Measurements from ENCODE around the gene RBM44.
"Not testable (repeated sequence)": the region's sequence is repeated elsewhere in the genome, so short reads cannot be mapped to it uniquely, and the experiment has no call there.

Gene RBM44, protein sequence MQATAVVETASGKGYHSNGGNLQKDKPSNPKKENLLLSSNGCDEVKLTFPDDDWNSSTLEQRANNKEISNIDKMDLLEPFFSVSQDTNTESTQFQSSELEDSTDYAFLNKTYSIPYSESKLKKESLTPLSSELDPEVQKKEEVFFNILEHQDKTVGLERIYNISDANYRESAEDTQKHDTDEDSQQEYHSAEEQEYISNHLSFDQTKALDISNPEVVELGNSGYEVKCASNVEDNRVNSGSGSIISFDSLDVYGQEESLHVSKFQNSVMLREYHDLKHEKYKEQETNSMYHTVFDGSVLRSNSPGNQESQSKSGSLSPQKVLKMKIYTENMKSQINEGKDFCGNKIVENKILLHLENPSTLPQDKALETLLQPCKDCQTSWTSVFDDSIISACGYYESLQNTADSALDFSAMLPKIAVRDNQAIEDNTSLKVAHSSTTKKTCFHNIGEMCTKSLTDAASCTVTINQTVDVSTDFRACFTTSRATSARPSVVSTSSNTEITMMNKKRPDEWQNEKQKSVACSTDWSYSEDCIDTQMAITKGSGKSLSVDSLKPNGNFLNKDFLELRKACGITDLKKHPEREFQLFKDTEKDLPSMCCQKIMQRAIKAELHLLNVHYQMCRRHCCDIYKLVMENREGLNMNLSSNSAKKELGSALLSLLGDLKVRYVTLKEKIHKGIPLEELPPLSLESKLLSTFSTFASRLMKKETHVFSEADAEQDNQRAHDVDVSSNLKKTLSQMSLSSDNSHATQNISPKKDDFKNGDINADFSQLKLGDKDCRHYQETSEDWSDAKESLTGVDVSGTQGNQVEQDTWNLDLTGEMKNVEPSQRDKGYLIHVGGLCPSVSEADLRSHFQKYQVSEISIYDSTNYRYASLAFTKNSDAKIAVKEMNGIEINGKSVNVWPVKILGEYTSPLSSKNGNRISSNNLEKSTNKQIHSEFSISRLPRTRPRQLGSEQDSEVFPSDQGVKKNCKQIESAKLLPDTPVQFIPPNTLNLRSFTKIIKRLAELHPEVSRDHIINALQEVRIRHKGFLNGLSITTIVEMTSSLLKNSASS

DNA sequence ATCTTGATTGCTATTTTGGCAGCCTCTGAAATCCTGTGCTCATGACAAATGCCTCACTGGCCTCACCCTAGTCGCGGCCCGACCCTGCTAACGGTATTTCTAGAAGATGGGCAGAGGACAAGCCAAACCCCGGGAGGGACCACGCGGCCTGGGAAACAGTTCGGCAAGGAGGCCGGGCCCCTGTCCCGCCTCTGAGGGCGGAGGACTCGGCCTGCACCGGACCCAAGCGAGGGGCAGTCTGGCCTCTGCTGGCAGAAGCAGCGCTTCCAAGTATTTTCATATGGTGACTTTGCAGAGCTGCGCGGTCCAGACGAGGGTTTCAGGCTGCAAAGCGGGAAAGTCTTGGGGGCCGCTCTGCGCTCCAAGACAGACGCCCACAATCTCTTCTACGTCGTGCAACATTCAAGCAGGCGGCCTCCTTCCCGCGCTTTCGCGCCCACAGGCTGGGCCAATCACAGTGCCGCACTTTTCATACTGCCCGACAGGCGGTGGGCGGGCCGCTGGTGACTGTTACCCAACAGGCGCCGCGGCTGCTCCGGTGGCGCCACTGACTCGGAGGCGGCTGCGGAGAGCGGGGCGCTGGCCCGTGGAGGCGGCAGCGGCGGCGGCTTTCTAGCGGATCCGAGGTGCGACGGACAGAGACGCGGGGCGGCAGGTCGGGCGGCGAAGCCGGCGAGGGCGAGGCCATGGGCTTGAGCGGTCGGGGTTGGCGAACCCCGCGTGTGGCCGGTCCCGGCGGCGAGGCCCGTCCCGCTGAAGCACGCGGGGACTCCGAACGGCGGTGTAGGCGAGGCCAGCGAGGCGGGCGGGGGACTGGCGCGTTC is at the start of gene RBM44:
Gene RBM44, plus strand, starts transcription at position 544 of the 824 bp plus-strand sequence. CDS start 14,831 bp downstream, outside the sequence.
- Histone ChIP-seq H3K27ac (ENCODE audit: low read depth, low read length) (no peak within 1 kb of the TSS), H3K9me3 (ENCODE audit: control insufficient read depth, insufficient read depth, low read length) (no peaks in the 10 kb centered on the region), H3K9ac (ENCODE audit: low read depth, low read length) (no peak within 1 kb of the TSS), H3K4me3 (ENCODE audit: low read depth, low read length) (no peak within 1 kb of the TSS), H3K4me1 (ENCODE audit: control insufficient read depth, insufficient read depth, low read length) (no peaks in the 10 kb centered on the region), H3K27me3 (ENCODE audit: control insufficient read depth, insufficient read depth, low read length) (no peaks in the 10 kb centered on the region), H3K36me3 (ENCODE audit: control insufficient read depth, insufficient read depth, low read length) (no peaks in the 10 kb centered on the region)

- Histone ChIP-seq H3K27ac (ENCODE audit: low read depth, low read length) (no peak overlapping the region), H3K4me1 (ENCODE audit: control insufficient read depth, insufficient read depth, low read length) (peaks cover 9% of the 10 kb centered on the region), H3K9me3 (ENCODE audit: control insufficient read depth, insufficient read depth, low read length) (no peaks in the 10 kb centered on the region), H3K27me3 (ENCODE audit: control insufficient read depth, insufficient read depth, low read length) (no peaks in the 10 kb centered on the region), H3K4me3 (ENCODE audit: low read depth, low read length) (no peak overlapping the region), H3K36me3 (ENCODE audit: control insufficient read depth, insufficient read depth, low read length) (peaks cover 51% of the 10 kb centered on the region), H3K9ac (ENCODE audit: low read depth, low read length) (no peak overlapping the region)
Measured at GRCh38 chr2:237749002-237749401, 49.6 kb upstream of the RBM44 start.

DNA sequence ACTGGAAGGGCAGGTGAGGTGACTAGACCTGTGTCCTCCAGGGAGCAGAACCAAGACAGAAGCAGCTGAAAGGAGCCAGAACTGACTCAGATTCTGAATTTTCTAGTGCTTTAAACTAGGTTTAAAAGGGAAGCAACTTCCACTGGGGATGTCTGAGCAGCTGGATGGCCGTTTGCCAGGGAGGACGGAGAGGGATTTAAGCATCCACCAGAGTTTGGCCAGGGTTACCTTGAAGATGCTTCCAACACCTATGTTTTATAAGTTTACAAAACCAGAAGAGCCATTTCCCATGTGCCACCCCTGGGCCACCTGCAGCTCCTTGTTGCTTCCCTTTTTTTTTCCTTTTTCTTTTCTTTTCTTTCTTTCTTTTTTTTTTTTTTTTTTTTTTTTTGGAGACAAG is 48.6 kb upstream of the RBM44 start:
- Histone ChIP-seq H3K4me3 (ENCODE audit: low read depth, low read length) (no peak overlapping the region), H3K36me3 (ENCODE audit: control insufficient read depth, insufficient read depth, low read length) (peaks cover 60% of the 10 kb centered on the region), H3K4me1 (ENCODE audit: control insufficient read depth, insufficient read depth, low read length) (no peaks in the 10 kb centered on the region), H3K27me3 (ENCODE audit: control insufficient read depth, insufficient read depth, low read length) (no peaks in the 10 kb centered on the region), H3K27ac (ENCODE audit: low read depth, low read length) (no peak overlapping the region), H3K9ac (ENCODE audit: low read depth, low read length) (no peak overlapping the region), H3K9me3 (ENCODE audit: control insufficient read depth, insufficient read depth, low read length) (no peaks in the 10 kb centered on the region)

GRCh38 chr2:237750441-237750840 is 48.1 kb upstream of the RBM44 start:
- not testable (repeated sequence) for H3K4me3 ChIP-seq (ENCODE audit: low read depth, low read length); H3K4me1 ChIP-seq (ENCODE audit: control insufficient read depth, insufficient read depth, low read length); H3K27ac ChIP-seq (ENCODE audit: low read depth, low read length); H3K27me3 ChIP-seq (ENCODE audit: control insufficient read depth, insufficient read depth, low read length); H3K9ac ChIP-seq (ENCODE audit: low read depth, low read length); H3K9me3 ChIP-seq (ENCODE audit: control insufficient read depth, insufficient read depth, low read length)
- H3K36me3 ChIP-seq (ENCODE audit: control insufficient read depth, insufficient read depth, low read length), result peaks cover 64% of the 10 kb centered on the region

DNA sequence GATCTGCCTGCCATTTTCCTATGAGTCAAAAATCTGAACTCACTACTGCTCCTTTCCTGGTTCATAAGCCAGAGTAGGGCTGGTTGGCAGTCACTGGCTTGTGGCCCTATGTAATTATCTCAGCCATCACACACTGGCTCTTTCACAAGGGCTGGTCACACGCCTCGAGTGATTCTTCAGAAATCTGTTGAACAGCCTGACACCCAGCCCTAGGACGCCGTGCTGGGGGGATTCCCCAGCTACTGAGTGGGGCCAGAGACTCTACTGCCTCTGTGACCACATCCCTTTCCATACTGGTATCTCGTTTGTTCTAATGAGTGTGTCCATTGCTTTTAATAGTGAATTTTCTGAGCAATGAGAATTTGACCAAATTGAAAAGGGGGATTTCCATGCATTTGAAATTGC is 45.8 kb upstream of the RBM44 start:
- Histone ChIP-seq H3K9ac (ENCODE audit: low read depth, low read length) (no peak overlapping the region), H3K9me3 (ENCODE audit: control insufficient read depth, insufficient read depth, low read length) (no peaks in the 10 kb centered on the region), H3K27ac (ENCODE audit: low read depth, low read length) (no peak overlapping the region), H3K4me1 (ENCODE audit: control insufficient read depth, insufficient read depth, low read length) (no peaks in the 10 kb centered on the region), H3K27me3 (ENCODE audit: control insufficient read depth, insufficient read depth, low read length) (no peaks in the 10 kb centered on the region), H3K4me3 (ENCODE audit: low read depth, low read length) (no peak overlapping the region), H3K36me3 (ENCODE audit: control insufficient read depth, insufficient read depth, low read length) (peaks cover 78% of the 10 kb centered on the region)

- H3K9ac ChIP-seq (ENCODE audit: low read depth, low read length), result no peak overlapping the region
- no peak overlapping the region for H3K27ac ChIP-seq (ENCODE audit: low read depth, low read length)
- H3K9me3 ChIP-seq (ENCODE audit: control insufficient read depth, insufficient read depth, low read length), result no peaks in the 10 kb centered on the region
- H3K4me1 ChIP-seq (ENCODE audit: control insufficient read depth, insufficient read depth, low read length), result no peaks in the 10 kb centered on the region
- H3K36me3 ChIP-seq (ENCODE audit: control insufficient read depth, insufficient read depth, low read length), result peaks cover 71% of the 10 kb centered on the region
- H3K27me3 ChIP-seq (ENCODE audit: control insufficient read depth, insufficient read depth, low read length), result no peaks in the 10 kb centered on the region
- no peak overlapping the region for H3K4me3 ChIP-seq (ENCODE audit: low read depth, low read length)
Measured at GRCh38 chr2:237754182-237754581, 44.4 kb upstream of the RBM44 start.

GRCh38 chr2:237754626-237755248 is 43.8 kb upstream of the RBM44 start:
- no peak overlapping the region for H3K9ac ChIP-seq (ENCODE audit: low read depth, low read length)
- H3K27ac ChIP-seq (ENCODE audit: low read depth, low read length), result no peak overlapping the region
- no peaks in the 10 kb centered on the region for H3K27me3 ChIP-seq (ENCODE audit: control insufficient read depth, insufficient read depth, low read length)
- H3K9me3 ChIP-seq (ENCODE audit: control insufficient read depth, insufficient read depth, low read length), result no peaks in the 10 kb centered on the region
- H3K4me1 ChIP-seq (ENCODE audit: control insufficient read depth, insufficient read depth, low read length), result no peaks in the 10 kb centered on the region
- no peak overlapping the region for H3K4me3 ChIP-seq (ENCODE audit: low read depth, low read length)
- H3K36me3 ChIP-seq (ENCODE audit: control insufficient read depth, insufficient read depth, low read length), result peaks cover 66% of the 10 kb centered on the region

DNA sequence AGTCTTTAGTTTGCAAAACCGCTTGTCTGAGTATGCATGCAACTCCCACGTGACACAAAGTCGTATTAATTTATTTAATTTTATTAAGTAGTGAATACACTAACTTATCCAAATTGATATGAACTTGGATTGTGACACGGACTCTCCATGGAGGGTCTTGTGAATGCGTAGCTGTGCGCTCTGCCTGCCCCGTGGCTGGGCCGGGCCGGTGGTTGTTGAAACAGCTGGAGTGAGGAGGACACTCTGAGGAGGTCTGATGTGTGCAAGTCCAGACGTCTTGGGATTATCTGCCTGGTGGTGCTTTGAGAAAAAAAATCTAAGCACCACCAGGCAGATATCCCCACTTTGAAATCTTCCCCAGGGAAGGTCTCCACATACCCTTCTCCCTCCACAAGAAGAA is 41.0 kb upstream of the RBM44 start:
- Histone ChIP-seq H3K27ac (ENCODE audit: low read depth, low read length) (no peak overlapping the region), H3K9ac (ENCODE audit: low read depth, low read length) (no peak overlapping the region), H3K27me3 (ENCODE audit: control insufficient read depth, insufficient read depth, low read length) (no peaks in the 10 kb centered on the region), H3K4me1 (ENCODE audit: control insufficient read depth, insufficient read depth, low read length) (no peaks in the 10 kb centered on the region), H3K9me3 (ENCODE audit: control insufficient read depth, insufficient read depth, low read length) (no peaks in the 10 kb centered on the region), H3K4me3 (ENCODE audit: low read depth, low read length) (no peak overlapping the region), H3K36me3 (ENCODE audit: control insufficient read depth, insufficient read depth, low read length) (peaks cover 62% of the 10 kb centered on the region)

GRCh38 chr2:237758185-237758584 is 40.4 kb upstream of the RBM44 start:
- Histone ChIP-seq H3K27me3 (ENCODE audit: control insufficient read depth, insufficient read depth, low read length) (no peaks in the 10 kb centered on the region), H3K27ac (ENCODE audit: low read depth, low read length) (no peak overlapping the region), H3K36me3 (ENCODE audit: control insufficient read depth, insufficient read depth, low read length) (peaks cover 59% of the 10 kb centered on the region), H3K4me3 (ENCODE audit: low read depth, low read length) (no peak overlapping the region), H3K4me1 (ENCODE audit: control insufficient read depth, insufficient read depth, low read length) (no peaks in the 10 kb centered on the region), H3K9me3 (ENCODE audit: control insufficient read depth, insufficient read depth, low read length) (no peaks in the 10 kb centered on the region), H3K9ac (ENCODE audit: low read depth, low read length) (no peak overlapping the region)

GRCh38 chr2:237759176-237759575 is 39.4 kb upstream of the RBM44 start:
- Histone ChIP-seq H3K4me3 (ENCODE audit: low read depth, low read length) (no peak overlapping the region), H3K9me3 (ENCODE audit: control insufficient read depth, insufficient read depth, low read length) (no peaks in the 10 kb centered on the region), H3K27ac (ENCODE audit: low read depth, low read length) (no peak overlapping the region), H3K27me3 (ENCODE audit: control insufficient read depth, insufficient read depth, low read length) (no peaks in the 10 kb centered on the region), H3K4me1 (ENCODE audit: control insufficient read depth, insufficient read depth, low read length) (no peaks in the 10 kb centered on the region), H3K9ac (ENCODE audit: low read depth, low read length) (no peak overlapping the region), H3K36me3 (ENCODE audit: control insufficient read depth, insufficient read depth, low read length) (peaks cover 50% of the 10 kb centered on the region)

Measured in HUES48 (cell line).